Trophoblast cell (in vitro differentiated cells and primary cell): ENCODE results near the gene CDHR3.

ENCODE experiments used
- DNase-seq, 2 donors: peaks; one replicate each; pipeline ENCODE4 v3.0.0-alpha.2; 2016
- H2AFZ ChIP-seq: 2 replicates; pipeline ENCODE4 v1.6.1; 2013; ENCODE audit warnings: low read length, moderate library complexity, mild to moderate bottlenecking; ENCODE audit not compliant: insufficient read depth, poor library complexity
- H2AK5ac ChIP-seq: 2 replicates; pipeline ENCODE4 v1.6.1; 2013; ENCODE audit warnings: mild to moderate bottlenecking, low read length
- H2BK120ac ChIP-seq: 2 replicates; pipeline ENCODE4 v1.6.1; 2013; ENCODE audit warnings: low read length, mild to moderate bottlenecking, moderate library complexity; ENCODE audit not compliant: insufficient read depth, poor library complexity
- H2BK12ac ChIP-seq: 2 replicates; pipeline ENCODE4 v1.6.1; 2013; ENCODE audit warnings: mild to moderate bottlenecking, low read length, moderate library complexity
- H2BK5ac ChIP-seq: 2 replicates; pipeline ENCODE4 v1.6.1; 2013; ENCODE audit warnings: low read length, low read depth, moderate library complexity, mild to moderate bottlenecking; ENCODE audit not compliant: poor library complexity
- H3K14ac ChIP-seq: 2 replicates; pipeline ENCODE4 v1.6.1; 2013; ENCODE audit warnings: mild to moderate bottlenecking, low read length
- H3K18ac ChIP-seq: 2 replicates; pipeline ENCODE4 v1.6.1; 2013; ENCODE audit warnings: mild to moderate bottlenecking, low read length
- H3K23ac ChIP-seq: 2 replicates; pipeline ENCODE4 v1.6.1; 2013; ENCODE audit warnings: low read length
- H3K27ac ChIP-seq: 2 replicates; pipeline ENCODE4 v1.5.1; 2013; ENCODE audit warnings: low read depth, mild to moderate bottlenecking, inconsistent platforms, low read length, moderate library complexity
- H3K27me3 ChIP-seq: 2 replicates; pipeline ENCODE4 v1.6.1; 2013; ENCODE audit warnings: inconsistent platforms, mild to moderate bottlenecking, low read length, moderate library complexity; ENCODE audit not compliant: insufficient read depth
- H3K36me3 ChIP-seq, 2 experiments: 1 replicate in 1 of 2; 2 replicates in 1 of 2; pipeline ENCODE4 v1.6.1; 2013; ENCODE audit warnings: low read length in 2 of 2, mild to moderate bottlenecking in 2 of 2, moderate library complexity in 1 of 2; ENCODE audit not compliant: insufficient read depth in 2 of 2, control insufficient read depth in 1 of 2
- H3K4ac ChIP-seq: 2 replicates; pipeline ENCODE4 v1.6.1; 2013; ENCODE audit warnings: low read depth, mild to moderate bottlenecking, low read length, moderate library complexity
- H3K4me1 ChIP-seq, 2 experiments: 1 replicate in 1 of 2; 2 replicates in 1 of 2; pipeline ENCODE4 v1.6.1; 2013; ENCODE audit warnings: low read length in 2 of 2, mild to moderate bottlenecking in 2 of 2, moderate library complexity in 1 of 2; ENCODE audit not compliant: insufficient read depth in 2 of 2, control insufficient read depth in 1 of 2
- H3K4me2 ChIP-seq: 2 replicates; pipeline ENCODE4 v1.6.1; 2013; ENCODE audit warnings: inconsistent platforms, mild to moderate bottlenecking, low read length, moderate library complexity
- H3K4me3 ChIP-seq: 2 replicates; pipeline ENCODE4 v1.5.1; 2013; ENCODE audit warnings: mild to moderate bottlenecking, low read depth, low read length, inconsistent platforms
- H3K79me1 ChIP-seq: one replicate; pipeline ENCODE4 v1.6.1; 2013; ENCODE audit warnings: low read length
- H3K79me2 ChIP-seq: 2 replicates; pipeline ENCODE4 v1.6.1; 2013; ENCODE audit warnings: low read length, mild to moderate bottlenecking; ENCODE audit not compliant: control insufficient read depth, insufficient read depth, poor library complexity
- H3K9ac ChIP-seq: 2 replicates; pipeline ENCODE4 v1.6.1; 2013; ENCODE audit warnings: mild to moderate bottlenecking, low read length
- H3K9me3 ChIP-seq: 2 replicates; pipeline ENCODE4 v1.6.1; 2013; ENCODE audit warnings: low read depth, mild to moderate bottlenecking, control low read depth, inconsistent platforms, low read length; ENCODE audit not compliant: insufficient read depth
- H4K12ac ChIP-seq: 2 replicates; pipeline ENCODE4 v1.6.1; 2013; ENCODE audit warnings: low read depth, mild to moderate bottlenecking, low read length, moderate library complexity
- H4K8ac ChIP-seq: 2 replicates; pipeline ENCODE4 v1.6.1; 2013; ENCODE audit warnings: low read depth, mild to moderate bottlenecking, low read length, moderate library complexity
- H4K91ac ChIP-seq: one replicate; pipeline ENCODE4 v1.6.1; 2013; ENCODE audit warnings: low read depth, mild to moderate bottlenecking, low read length, moderate library complexity
- WGBS: extraction: QIAGEN DNeasy Blood & Tissue Kit; methylation state at CpG from one replicate; pipeline ENCODE4 v1.1.7; 2013; ENCODE audit warnings: missing lambda C conversion rate; ENCODE audit not compliant: insufficient read length, insufficient coverage; ENCODE audit errors: extremely low coverage; 5-methylcytosine and 5-hydroxymethylcytosine counted together

Gene CDHR3

GRCh38 chr7:105988276-105988675 lies 25.2 kb downstream of the CDHR3 start:
- no peak overlapping the region for H2BK12ac ChIP-seq
- H2AK5ac ChIP-seq: no peak overlapping the region
- no peak overlapping the region for H3K9ac ChIP-seq
- H3K14ac ChIP-seq: no peak overlapping the region
- H3K4me1 ChIP-seq: no peaks in the 10 kb centered on the region
- H3K27ac ChIP-seq: no peak overlapping the region
- no peaks in the 10 kb centered on the region for H3K36me3 ChIP-seq
- H3K79me2 ChIP-seq: no peaks in the 10 kb centered on the region
- H4K8ac ChIP-seq: no peak overlapping the region
- DNase-seq: peak in 1 of 2 donors; percentile 7
- H3K4me3 ChIP-seq: no peak overlapping the region
- H3K23ac ChIP-seq: no peak overlapping the region
- H3K4ac ChIP-seq: no peak overlapping the region
- WGBS: no CpG with 5 or more reads among the region's 3 CpGs
- H4K12ac ChIP-seq: no peak overlapping the region
- H4K91ac ChIP-seq: no peak overlapping the region
- H3K79me1 ChIP-seq: no peaks in the 10 kb centered on the region
- H2BK5ac ChIP-seq: no peak overlapping the region
- no peak overlapping the region for H3K18ac ChIP-seq
- no peak overlapping the region for H2BK120ac ChIP-seq
- H3K9me3 ChIP-seq: no peaks in the 10 kb centered on the region
- H3K27me3 ChIP-seq: no peaks in the 10 kb centered on the region
- H3K4me2 ChIP-seq: no peak overlapping the region
- H2AFZ ChIP-seq: no peak overlapping the region

- H3K18ac ChIP-seq: no peak overlapping the region
- H4K8ac ChIP-seq: no peak overlapping the region
- no peak overlapping the region for H2BK120ac ChIP-seq
- no CpG with 5 or more reads among the region's 2 CpGs for WGBS
- no peak for DNase-seq
- H3K4me3 ChIP-seq: no peak overlapping the region
- no peak overlapping the region for H2BK5ac ChIP-seq
- no peak overlapping the region for H4K12ac ChIP-seq
- no peaks in the 10 kb centered on the region for H3K4me1 ChIP-seq
- H2BK12ac ChIP-seq: no peak overlapping the region
- H3K79me2 ChIP-seq: no peaks in the 10 kb centered on the region
- no peak overlapping the region for H3K4ac ChIP-seq
- no peak overlapping the region for H3K4me2 ChIP-seq
- H3K23ac ChIP-seq: no peak overlapping the region
- no peaks in the 10 kb centered on the region for H3K27me3 ChIP-seq
- no peak overlapping the region for H3K9ac ChIP-seq
- H3K9me3 ChIP-seq: no peaks in the 10 kb centered on the region
- H3K14ac ChIP-seq: no peak overlapping the region
- H2AFZ ChIP-seq: no peak overlapping the region
- no peaks in the 10 kb centered on the region for H3K79me1 ChIP-seq
- no peaks in the 10 kb centered on the region for H3K36me3 ChIP-seq
- H4K91ac ChIP-seq: no peak overlapping the region
- no peak overlapping the region for H3K27ac ChIP-seq
- no peak overlapping the region for H2AK5ac ChIP-seq
Observed at GRCh38 chr7:105989191-105989590, 26.1 kb downstream of the CDHR3 start.

- Histone ChIP-seq H3K27me3 (no peaks in the 10 kb centered on the region), H4K12ac (no peak overlapping the region), H3K79me2 (no peaks in the 10 kb centered on the region), H3K27ac (no peak overlapping the region), H3K4ac (no peak overlapping the region), H2BK12ac (no peak overlapping the region), H3K23ac (no peak overlapping the region), H3K9me3 (no peaks in the 10 kb centered on the region), H4K8ac (no peak overlapping the region), H2BK5ac (no peak overlapping the region), H3K36me3 (no peaks in the 10 kb centered on the region), H2AK5ac (no peak overlapping the region), H3K4me1 (no peaks in the 10 kb centered on the region), H4K91ac (no peak overlapping the region), H3K79me1 (no peaks in the 10 kb centered on the region), H2AFZ (no peak overlapping the region), H3K9ac (no peak overlapping the region), H3K18ac (no peak overlapping the region), H2BK120ac (no peak overlapping the region), H3K14ac (no peak overlapping the region), H3K4me2 (no peak overlapping the region), H3K4me3 (no peak overlapping the region)
- DNase-seq: no peak
Observed at GRCh38 chr7:105989686-105990085, 26.6 kb downstream of the CDHR3 start.

GRCh38 chr7:105990141-105990540 lies 27.1 kb downstream of the CDHR3 start:
- Histone ChIP-seq H2AFZ (no peak overlapping the region), H3K18ac (no peak overlapping the region), H2BK120ac (no peak overlapping the region), H3K4me1 (no peaks in the 10 kb centered on the region), H4K8ac (no peak overlapping the region), H2BK5ac (no peak overlapping the region), H3K36me3 (no peaks in the 10 kb centered on the region), H3K79me2 (no peaks in the 10 kb centered on the region), H3K4me2 (no peak overlapping the region), H3K27ac (no peak overlapping the region), H3K9ac (no peak overlapping the region), H3K4ac (no peak overlapping the region), H3K27me3 (no peaks in the 10 kb centered on the region), H3K23ac (no peak overlapping the region), H3K9me3 (no peaks in the 10 kb centered on the region), H2AK5ac (no peak overlapping the region), H3K79me1 (no peaks in the 10 kb centered on the region), H2BK12ac (no peak overlapping the region), H3K4me3 (no peak overlapping the region), H4K12ac (no peak overlapping the region), H4K91ac (no peak overlapping the region), H3K14ac (no peak overlapping the region)
- no peak for DNase-seq
- no CpG with 5 or more reads among the region's 7 CpGs for WGBS
